ENCODE measurements around the gene KCTD20.

KCTD20 gene

GRCh38 chr6:36499918-36500317, 57.1 kb downstream of the KCTD20 start:
- no peak for DNase-seq

- DNase-seq, result no peak
Measured at GRCh38 chr6:36501686-36502085, 58.9 kb downstream of the KCTD20 start.

DNA sequence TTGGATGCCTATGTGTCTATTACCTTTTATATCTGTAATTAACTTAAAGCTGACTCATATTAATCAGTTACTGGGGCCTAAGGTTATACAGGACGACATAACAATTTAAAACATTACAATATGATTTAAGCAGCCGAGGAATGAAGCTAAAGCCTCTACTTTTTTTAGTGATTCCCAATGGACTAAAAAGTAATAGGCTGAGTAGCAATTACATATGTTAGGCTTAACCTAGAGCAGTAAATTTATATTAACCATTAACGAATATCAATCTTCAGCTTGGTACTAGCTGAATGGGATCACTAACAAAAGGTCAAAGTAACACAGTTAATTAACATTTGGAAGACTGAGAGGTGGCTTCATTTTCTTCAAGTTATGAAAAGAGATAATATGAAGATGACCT, 61.4 kb downstream of the KCTD20 start:
- no peak for DNase-seq

- DNase-seq, result no peak
Measured at GRCh38 chr6:36504982-36505381, 62.2 kb downstream of the KCTD20 start.

GRCh38 chr6:36505744-36506534, 63.1 kb downstream of the KCTD20 start:
- no peak for DNase-seq

DNA sequence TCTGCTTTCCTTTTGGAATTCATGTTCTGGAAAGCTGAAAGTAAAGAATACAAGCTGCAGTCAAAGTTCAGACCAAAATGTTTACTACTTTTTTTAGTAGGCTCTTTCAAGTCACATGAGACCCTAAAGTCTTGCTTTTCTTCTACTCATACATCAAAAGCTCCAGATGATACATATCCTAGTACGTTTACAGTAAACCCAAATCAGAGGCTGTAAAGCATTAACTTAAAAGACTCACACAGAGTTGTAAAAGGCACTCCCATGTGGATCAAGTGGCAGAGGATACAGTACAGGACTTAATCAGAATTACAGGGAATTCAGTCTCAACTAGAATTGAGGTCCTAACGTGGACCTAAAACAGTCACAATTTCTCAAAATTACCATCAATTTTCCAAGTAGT, 63.8 kb downstream of the KCTD20 start:
- no peak for DNase-seq

GRCh38 chr6:36508532-36508931, 65.7 kb downstream of the KCTD20 start:
- DNase-seq, result no peak

GRCh38 chr6:36510365-36510764, 67.6 kb downstream of the KCTD20 start:
- no peak for DNase-seq

GRCh38 chr6:36514554-36515456, 72.0 kb downstream of the KCTD20 start:
- no peak for DNase-seq

GRCh38 chr6:36515844-36516243, 73.0 kb downstream of the KCTD20 start:
- no peak for DNase-seq

- no peak for DNase-seq
Measured at GRCh38 chr6:36516559-36516958, 73.8 kb downstream of the KCTD20 start.

DNA sequence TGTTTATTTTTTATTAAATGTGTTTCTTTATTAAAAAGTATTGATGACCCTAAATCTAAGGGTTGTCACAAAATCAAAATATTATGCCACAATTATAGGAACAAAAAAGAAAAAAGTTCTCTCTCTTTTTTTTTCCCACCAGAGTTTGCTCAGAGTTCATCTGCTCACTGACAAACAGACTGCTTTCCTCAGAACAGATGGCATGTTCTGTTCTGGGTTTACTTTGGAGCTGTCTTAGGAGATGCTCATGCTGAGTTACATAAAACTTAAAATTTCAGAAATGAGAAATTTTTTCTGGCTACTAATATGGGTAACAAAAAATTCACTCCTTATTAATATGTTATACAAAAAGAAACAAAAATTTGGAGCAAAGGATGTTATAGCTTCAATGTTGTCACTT, 74.2 kb downstream of the KCTD20 start:
- DNase-seq, result no peak

DNA sequence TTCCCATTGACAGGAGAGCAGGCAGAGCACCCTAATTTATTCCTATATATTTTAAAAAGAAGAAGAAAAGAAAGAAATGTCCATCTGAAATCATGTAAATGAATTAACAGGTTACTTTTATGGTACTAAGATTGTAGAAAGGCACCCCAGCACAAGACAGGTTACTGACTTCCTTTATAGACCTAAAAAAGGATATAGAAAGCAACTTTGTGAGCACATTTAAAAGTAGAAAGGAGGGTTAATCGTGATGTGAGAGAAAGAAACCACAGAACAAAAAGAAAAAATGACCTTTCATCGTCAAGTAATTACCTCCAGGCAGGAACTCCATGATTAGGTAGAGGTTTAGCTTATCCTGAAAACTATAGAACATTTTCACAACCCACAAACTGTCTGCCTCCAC, 74.6 kb downstream of the KCTD20 start:
- DNase-seq, result no peak

- no peak for DNase-seq
Measured at GRCh38 chr6:36519352-36519751, 76.6 kb downstream of the KCTD20 start.

DNA sequence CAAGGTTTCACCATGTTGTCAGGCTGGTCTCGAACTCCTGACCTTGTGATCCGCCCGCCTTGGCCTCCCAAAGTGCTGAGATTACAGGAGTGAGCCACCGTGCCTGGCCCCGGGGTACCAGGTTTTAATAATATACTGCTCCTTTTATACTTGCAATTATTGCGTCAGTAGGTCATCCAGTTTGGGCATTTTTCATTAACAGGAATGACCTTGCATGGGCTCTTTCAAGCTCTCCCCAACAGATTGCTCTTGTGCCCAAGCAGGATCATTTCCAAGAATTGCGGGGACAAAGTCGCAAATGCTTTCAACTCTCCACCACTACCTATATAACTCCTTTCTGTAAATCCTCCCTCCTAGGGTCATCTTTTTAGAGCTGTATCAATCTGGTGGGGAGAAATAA, 80.7 kb downstream of the KCTD20 start:
- DNase-seq, result no peak

- no peak for DNase-seq
Measured at GRCh38 chr6:36523936-36524499, 81.2 kb downstream of the KCTD20 start.

GRCh38 chr6:36524871-36525270, 82.1 kb downstream of the KCTD20 start:
- no peak for DNase-seq

DNA sequence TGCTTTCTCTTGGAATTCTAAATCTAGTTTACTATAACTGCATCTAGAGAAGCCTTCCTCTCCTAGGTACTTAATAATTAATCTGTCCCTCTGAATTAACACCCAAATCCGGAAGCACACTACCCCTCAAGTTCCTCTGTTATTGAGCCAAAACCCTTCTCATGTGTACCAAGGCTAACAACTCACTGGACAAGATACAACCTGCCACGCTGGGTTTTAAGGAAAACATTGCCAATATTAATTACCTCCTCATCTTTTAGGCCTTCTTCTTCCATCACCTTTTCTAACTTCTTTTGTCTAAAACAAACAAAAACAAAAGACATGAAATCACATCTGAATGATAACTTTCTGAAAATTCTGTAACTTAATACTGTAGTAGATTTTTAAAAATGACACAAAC, 82.5 kb downstream of the KCTD20 start:
- DNase-seq, result no peak

GRCh38 chr6:36526066-36526465, 83.3 kb downstream of the KCTD20 start:
- peak; percentile 71 for DNase-seq

DNA sequence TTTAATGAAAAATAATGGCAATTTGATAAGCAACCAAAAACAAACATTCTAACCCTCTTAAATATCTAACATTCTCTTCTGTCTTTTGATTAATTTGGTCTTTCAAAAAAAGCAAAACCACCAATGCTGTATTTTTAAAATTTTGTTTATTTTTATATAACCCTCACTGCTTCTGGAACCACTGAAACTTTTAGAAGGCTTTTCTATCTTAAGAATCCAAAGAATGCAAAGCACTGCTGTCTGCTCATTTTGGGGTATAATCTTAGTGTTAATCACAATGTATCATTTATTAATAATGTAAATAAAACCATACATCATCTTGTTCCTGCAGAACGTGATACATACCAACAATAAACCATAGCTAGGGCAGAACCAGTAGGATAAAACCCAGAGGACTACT, 90.5 kb downstream of the KCTD20 start:
- DNase-seq, result no peak

DNA sequence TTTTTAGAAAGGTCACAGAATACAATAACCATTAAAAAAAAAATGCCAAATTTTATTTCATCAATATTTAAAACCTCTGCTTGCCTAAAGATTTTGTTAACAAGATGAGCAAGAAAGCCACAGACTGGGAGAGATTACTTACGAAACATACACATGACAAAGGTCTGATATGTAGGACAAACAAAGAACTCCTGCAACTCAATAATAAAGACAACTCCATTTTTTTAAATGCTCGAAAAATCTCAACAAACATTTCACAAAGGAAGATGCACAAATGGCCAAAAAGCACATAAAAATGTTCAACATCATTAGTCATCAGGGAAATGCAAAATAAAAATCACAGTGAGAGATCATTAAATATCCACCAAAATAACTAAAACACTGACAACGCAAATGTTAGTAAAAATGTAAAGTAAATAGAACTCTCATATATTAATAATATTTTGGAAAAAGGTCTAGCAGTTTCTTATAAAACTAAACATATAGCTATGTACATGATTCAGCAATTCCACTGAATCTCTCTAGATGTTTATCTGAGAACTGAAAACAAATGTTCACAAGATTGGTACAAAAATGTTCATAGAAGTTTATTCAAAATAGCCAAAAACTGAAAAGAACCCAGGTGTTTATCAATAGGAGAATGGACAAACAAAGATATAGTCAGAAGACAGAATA, 94.2 kb downstream of the KCTD20 start:
- no peak for DNase-seq

DNA sequence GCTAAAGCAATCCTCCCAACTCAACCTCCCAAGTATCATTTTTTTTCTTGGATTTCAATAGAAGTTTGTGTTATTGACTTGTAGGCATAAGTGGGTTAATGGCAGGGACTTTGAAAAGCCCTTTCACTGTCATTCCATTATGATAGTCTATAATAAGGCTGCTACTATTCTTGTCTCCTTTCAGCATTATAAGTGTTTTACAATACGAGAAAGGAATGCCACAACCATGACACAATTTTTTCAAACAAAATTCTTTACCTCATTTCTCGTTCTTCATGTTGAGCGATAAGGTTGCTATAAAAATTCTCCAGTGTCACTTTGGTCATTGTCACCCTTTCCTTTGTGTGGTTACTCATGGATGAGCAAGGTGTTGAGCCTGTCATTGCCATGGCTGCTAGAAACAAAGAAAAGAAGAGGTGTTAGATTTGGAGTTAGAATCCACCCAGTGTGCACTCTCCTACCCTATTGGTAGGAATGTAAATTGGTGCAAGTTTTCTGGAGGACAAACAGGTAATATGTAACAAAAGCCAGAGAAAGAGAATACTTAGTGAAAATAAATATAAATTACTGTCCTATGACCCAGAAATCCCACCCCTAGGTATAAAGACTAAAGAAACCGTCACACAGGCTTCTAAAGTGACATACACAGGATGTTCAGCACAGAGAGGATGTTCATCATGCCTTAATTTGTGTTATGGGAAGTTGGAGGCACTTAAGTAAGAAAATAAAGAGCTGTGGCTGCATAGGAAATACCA, 97.2 kb downstream of the KCTD20 start:
- DNase-seq, result no peak
